GM19239 (cell line): ENCODE results near the gene ATXN1.
A peak's percentile ranks its signal among the peaks of the same experiment; 100 is the strongest.

Source experiments
- DNase-seq: peaks from one replicate; pipeline ENCODE4 v3.0.0; 2011; ENCODE audit warnings: low spot score; ENCODE audit not compliant: insufficient read length
- FAIRE-seq: peaks from 2 replicates; lab custom pipeline; 2011; peaks lifted over from hg19 to GRCh38; lab: Jason Lieb, UNC

The ATXN1 gene

GRCh38 chr6:16521528-16521927 is 239.7 kb downstream of the ATXN1 start:
- DNase-seq (no peak), FAIRE-seq (no peak)

- DNase-seq: no peak
- FAIRE-seq: no peak
Measured at GRCh38 chr6:16519265-16520242, 241.7 kb downstream of the ATXN1 start.

- DNase-seq: no peak
- no peak for FAIRE-seq
Measured at GRCh38 chr6:16518265-16518664, 243.0 kb downstream of the ATXN1 start.

- DNase-seq: no peak
- peak; percentile 92 for FAIRE-seq
Measured at GRCh38 chr6:16514249-16514648, 247.0 kb downstream of the ATXN1 start.

- FAIRE-seq (peak; percentile 23), DNase-seq (no peak)
Measured at GRCh38 chr6:16512544-16513290, 248.5 kb downstream of the ATXN1 start.

GRCh38 chr6:16511723-16512489 is 249.4 kb downstream of the ATXN1 start:
- DNase-seq: no peak
- FAIRE-seq: peak; percentile 93

- FAIRE-seq: no peak
- DNase-seq: no peak
Measured at GRCh38 chr6:16511040-16511660, 250.1 kb downstream of the ATXN1 start.

- peak; percentile 26 for FAIRE-seq
- DNase-seq: no peak
Measured at GRCh38 chr6:16510245-16510644, 251.0 kb downstream of the ATXN1 start.

GRCh38 chr6:16508959-16509358 is 252.3 kb downstream of the ATXN1 start:
- DNase-seq: no peak
- peak; percentile 79 for FAIRE-seq

- DNase-seq: no peak
Measured at GRCh38 chr6:16505711-16506357, 255.4 kb downstream of the ATXN1 start.

GRCh38 chr6:16504609-16505008 is 256.7 kb downstream of the ATXN1 start:
- no peak for DNase-seq
- FAIRE-seq: peak; percentile 99

More at GRCh38 chr6:16505711-16506357, 255.4 kb downstream of the ATXN1 start:
- FAIRE-seq: peak; percentile 64

GRCh38 chr6:16503970-16504415 is 257.3 kb downstream of the ATXN1 start:
- DNase-seq (no peak), FAIRE-seq (no peak)

- DNase-seq (no peak), FAIRE-seq (peak; percentile 74)
Measured at GRCh38 chr6:16503241-16503775, 258.0 kb downstream of the ATXN1 start.

- DNase-seq (no peak), FAIRE-seq (no peak)
Measured at GRCh38 chr6:16498957-16499356, 262.3 kb downstream of the ATXN1 start.

- FAIRE-seq (peak; percentile 77), DNase-seq (no peak)
Measured at GRCh38 chr6:16498237-16498636, 263.0 kb downstream of the ATXN1 start.

GRCh38 chr6:16496991-16497801 is 264.1 kb downstream of the ATXN1 start:
- no peak for DNase-seq
- peak; percentile 42 for FAIRE-seq

GRCh38 chr6:16496210-16496609 is 265.1 kb downstream of the ATXN1 start:
- FAIRE-seq (peak; percentile 71), DNase-seq (no peak)

- FAIRE-seq (peak; percentile 99), DNase-seq (no peak)
Measured at GRCh38 chr6:16494793-16495192, 266.5 kb downstream of the ATXN1 start.
